Large intestine (tissue), 3 donors: ENCODE measurements around the gene ARID5B. TPM values are rescaled to one million over a fixed set of nuclear protein-coding genes. Genes with fewer than 3 reads are reported as not detected.

Experiments used
- DNase-seq, 2 donors: peaks; one replicate each; pipeline versions ENCODE4 v3.0.0 to v3.0.0-alpha.2; 2013
- H3K27ac ChIP-seq: one replicate; pipeline ENCODE4 v1.5.1; 2013; ENCODE audit warnings: low read length
- H3K27me3 ChIP-seq: 2 replicates; pipeline ENCODE4 v1.6.1; 2013; ENCODE audit warnings: low read length; ENCODE audit not compliant: control insufficient read depth, insufficient read depth
- H3K36me3 ChIP-seq: 2 replicates; pipeline ENCODE4 v1.6.1; 2013; ENCODE audit warnings: low read length; ENCODE audit not compliant: control insufficient read depth, insufficient read depth
- H3K4me1 ChIP-seq: one replicate; pipeline ENCODE4 v1.6.1; 2013; ENCODE audit warnings: low read length; ENCODE audit not compliant: control insufficient read depth, insufficient read depth
- H3K4me3 ChIP-seq: one replicate; pipeline ENCODE4 v1.5.1; 2013; ENCODE audit warnings: low read length
- H3K9me3 ChIP-seq: one replicate; pipeline ENCODE4 v1.6.1; 2013; ENCODE audit warnings: mild to moderate bottlenecking, low read depth, low read length, moderate library complexity; ENCODE audit not compliant: control insufficient read depth
- WGBS: methylation state at CpG from one replicate; pipeline ENCODE4 v1.1.5; 2013; ENCODE audit warnings: low lambda C conversion rate; ENCODE audit not compliant: insufficient coverage; 5-methylcytosine and 5-hydroxymethylcytosine counted together
- polyA plus RNA-seq: library from polyadenylated mRNA; unstranded; fragments of 120-200 nt; gene quantifications from one replicate; pipeline ENCODE4 v1.2.1, GENCODE V29; 2013

Gene ARID5B
- polyA plus RNA-seq, 1 donor, result 19.9 TPM

DNA sequence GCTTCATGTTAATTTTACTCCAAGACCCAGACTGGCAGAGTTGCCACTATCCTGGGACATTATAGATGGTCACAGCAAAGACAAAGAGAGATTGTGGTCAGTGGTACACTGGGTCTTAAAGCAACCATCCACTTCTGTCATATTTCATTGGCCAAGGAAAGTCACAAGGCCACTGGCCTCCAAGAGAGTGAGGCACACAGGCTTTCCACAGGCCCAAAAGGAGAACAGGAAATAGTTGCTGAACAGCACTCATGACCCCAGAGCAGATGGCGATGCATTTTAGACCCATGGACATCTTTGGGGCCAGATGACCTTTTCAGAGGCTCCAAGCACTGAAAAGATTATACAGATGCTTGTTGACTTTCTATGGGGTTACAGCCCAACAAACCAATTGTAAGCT, 97.4 kb downstream of the ARID5B start:
- H3K27ac ChIP-seq, result no peak overlapping the region
- H3K4me1 ChIP-seq, result peaks cover 22% of the 10 kb centered on the region
- peaks cover 22% of the 10 kb centered on the region for H3K36me3 ChIP-seq
- no peaks in the 10 kb centered on the region for H3K9me3 ChIP-seq
- no peaks in the 10 kb centered on the region for H3K27me3 ChIP-seq
- no peak overlapping the region for H3K4me3 ChIP-seq
- DNase-seq, result no peak
- WGBS, result no CpG with 5 or more reads among the region's 1 CpG

DNA sequence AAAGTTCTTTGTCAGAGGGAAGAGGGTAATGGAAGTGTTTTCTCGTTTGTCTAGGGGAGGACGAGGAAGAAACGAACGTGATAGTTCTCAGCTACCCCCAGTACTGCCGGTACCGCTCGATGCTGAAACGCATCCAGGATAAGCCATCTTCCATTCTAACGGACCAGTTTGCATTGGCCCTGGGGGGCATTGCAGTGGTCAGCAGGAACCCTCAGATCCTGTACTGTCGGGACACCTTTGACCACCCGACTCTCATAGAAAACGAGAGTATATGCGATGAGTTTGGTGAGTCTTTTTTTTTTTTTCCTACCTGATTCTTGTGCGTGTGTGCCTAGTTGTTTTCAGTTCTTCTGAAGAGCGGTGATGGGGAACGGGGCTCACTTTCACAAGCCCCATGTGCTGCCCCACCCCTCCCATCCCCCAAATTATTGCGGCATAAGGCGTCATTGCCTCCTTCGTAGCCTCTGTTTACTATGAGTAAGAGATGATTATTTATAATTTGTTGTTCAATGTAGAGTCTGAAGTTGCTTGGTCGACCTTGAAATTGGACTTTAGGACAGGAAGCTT, 98.6 kb downstream of the ARID5B start:
- Histone ChIP-seq H3K27me3 (no peaks in the 10 kb centered on the region), H3K4me3 (no peak overlapping the region), H3K27ac (no peak overlapping the region), H3K9me3 (no peaks in the 10 kb centered on the region), H3K36me3 (peaks cover 22% of the 10 kb centered on the region), H3K4me1 (peaks cover 14% of the 10 kb centered on the region)
- 100% methylated on average over 2 of the region's 20 CpGs for WGBS
- DNase-seq, result no peak

DNA sequence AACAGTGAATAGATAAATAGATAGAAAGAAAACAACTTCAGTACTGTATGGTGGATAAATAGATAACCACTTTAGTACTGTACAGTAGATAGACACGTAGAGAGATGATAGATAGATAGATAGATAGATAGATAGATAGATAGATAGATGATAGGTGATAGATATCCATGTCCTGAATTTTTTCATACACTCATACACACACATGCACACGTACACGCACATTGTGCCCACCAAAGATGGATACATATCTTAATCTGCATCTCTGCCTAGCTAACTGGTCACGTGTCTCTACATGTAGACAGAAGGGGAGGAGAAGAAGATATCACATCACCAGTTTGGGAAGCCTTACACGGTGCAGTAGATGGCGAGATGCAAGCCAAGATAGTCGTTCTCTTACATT, 99.2 kb downstream of the ARID5B start:
- no peaks in the 10 kb centered on the region for H3K9me3 ChIP-seq
- H3K36me3 ChIP-seq, result peaks cover 22% of the 10 kb centered on the region
- no peaks in the 10 kb centered on the region for H3K27me3 ChIP-seq
- DNase-seq, result no peak
- WGBS, result 83% methylated on average over 1 of the region's 7 CpGs
- no peak overlapping the region for H3K27ac ChIP-seq
- peaks cover 9% of the 10 kb centered on the region for H3K4me1 ChIP-seq
- H3K4me3 ChIP-seq, result no peak overlapping the region

DNA sequence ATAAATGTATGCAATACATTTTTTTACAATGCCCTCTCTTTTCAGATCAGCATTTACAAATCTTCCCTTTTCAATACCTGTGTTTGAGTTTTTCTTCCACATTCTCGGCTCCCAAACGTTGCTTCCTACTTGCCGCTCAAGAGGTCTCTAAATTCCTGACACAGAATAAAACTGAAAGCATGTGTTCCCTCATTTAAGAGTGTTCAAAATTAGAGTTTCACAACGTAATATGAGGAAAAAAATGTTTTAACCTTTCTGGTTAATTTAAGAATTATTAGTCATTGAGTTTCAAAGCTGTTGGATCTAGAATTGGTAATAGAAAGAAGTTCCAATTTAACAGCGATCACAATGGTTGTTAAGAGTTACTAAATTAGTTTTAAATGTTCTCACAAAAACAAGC, 100.4 kb downstream of the ARID5B start:
- peaks cover 22% of the 10 kb centered on the region for H3K36me3 ChIP-seq
- 90% methylated on average over 3 of the region's 5 CpGs for WGBS
- H3K27ac ChIP-seq, result no peak overlapping the region

DNA sequence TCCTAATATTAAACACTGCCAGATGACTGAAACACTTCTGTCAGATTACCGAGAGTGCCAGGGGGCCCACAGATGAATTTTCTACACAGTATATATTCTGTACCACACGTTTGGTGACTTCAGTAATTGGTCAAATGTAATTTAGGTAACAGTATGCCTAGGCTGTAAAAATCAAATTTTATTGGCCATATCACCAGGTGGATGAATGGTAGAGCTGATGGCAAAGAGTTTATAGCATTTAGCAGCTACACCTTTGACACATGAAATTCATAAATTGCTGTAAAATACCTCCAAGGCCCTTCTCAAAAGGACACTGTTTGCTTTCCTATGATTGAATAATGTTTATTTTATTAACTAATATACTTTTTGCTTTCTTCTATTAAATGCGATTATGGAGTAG, 101.3 kb downstream of the ARID5B start:
- WGBS, result no CpG with 5 or more reads among the region's 3 CpGs
- DNase-seq, result no peak
- Histone ChIP-seq H3K4me1 (peaks cover 13% of the 10 kb centered on the region), H3K36me3 (peaks cover 22% of the 10 kb centered on the region), H3K9me3 (no peaks in the 10 kb centered on the region), H3K27ac (no peak overlapping the region), H3K27me3 (no peaks in the 10 kb centered on the region), H3K4me3 (no peak overlapping the region)

More for the DNA sequence above, 100.4 kb downstream of the ARID5B start:
- no peaks in the 10 kb centered on the region for H3K9me3 ChIP-seq
- no peaks in the 10 kb centered on the region for H3K27me3 ChIP-seq
- DNase-seq, result no peak
- no peak overlapping the region for H3K4me3 ChIP-seq
- peaks cover 7% of the 10 kb centered on the region for H3K4me1 ChIP-seq

DNA sequence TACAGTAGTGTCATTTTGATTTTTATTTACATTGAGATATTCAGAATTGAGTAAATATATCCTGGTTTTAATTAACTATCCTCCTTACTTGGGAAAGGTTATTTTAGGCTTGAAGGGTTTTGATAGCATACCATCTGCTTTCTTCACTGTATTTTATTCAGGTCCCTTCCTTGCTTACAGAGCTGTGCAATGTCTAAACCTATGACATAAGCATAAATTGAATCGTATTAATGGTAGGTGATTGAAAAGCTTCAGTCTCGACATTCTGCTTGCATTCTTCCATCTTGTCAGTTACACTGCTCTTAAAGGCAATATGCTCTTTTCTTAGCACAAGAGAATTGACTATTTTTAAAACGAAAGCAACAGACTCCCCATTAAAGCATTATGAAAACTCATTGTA, 102.5 kb downstream of the ARID5B start:
- Histone ChIP-seq H3K4me3 (no peak overlapping the region), H3K9me3 (no peaks in the 10 kb centered on the region), H3K27me3 (no peaks in the 10 kb centered on the region), H3K4me1 (peaks cover 17% of the 10 kb centered on the region), H3K36me3 (peaks cover 21% of the 10 kb centered on the region), H3K27ac (no peak overlapping the region)
- DNase-seq, result no peak
- WGBS, result 100% methylated on average over 2 of the region's 3 CpGs

DNA sequence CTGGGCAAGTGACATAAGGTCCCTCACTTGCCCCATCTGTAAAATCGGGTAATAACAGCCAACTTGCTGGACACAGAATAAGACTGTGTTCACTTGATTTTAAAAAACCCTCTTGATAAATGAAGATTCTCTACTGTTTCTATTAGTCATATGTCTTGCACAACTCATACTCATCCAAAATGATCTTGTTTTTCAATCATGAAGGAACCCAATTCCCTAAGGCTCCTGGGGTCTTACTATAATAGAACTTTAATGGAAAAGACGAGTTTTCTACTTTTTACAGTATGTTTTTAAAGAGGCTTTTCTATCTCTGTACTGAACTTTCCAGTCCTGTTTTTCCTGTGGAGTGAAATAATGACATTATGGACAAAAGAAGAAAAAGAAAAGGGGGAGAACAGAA, 103.8 kb downstream of the ARID5B start:
- Histone ChIP-seq H3K4me3 (no peak overlapping the region), H3K9me3 (no peaks in the 10 kb centered on the region), H3K27ac (no peak overlapping the region), H3K4me1 (peaks cover 17% of the 10 kb centered on the region), H3K36me3 (peaks cover 9% of the 10 kb centered on the region), H3K27me3 (no peaks in the 10 kb centered on the region)
- WGBS, result 100% methylated on average over 1 of the region's 2 CpGs
- no peak for DNase-seq

DNA sequence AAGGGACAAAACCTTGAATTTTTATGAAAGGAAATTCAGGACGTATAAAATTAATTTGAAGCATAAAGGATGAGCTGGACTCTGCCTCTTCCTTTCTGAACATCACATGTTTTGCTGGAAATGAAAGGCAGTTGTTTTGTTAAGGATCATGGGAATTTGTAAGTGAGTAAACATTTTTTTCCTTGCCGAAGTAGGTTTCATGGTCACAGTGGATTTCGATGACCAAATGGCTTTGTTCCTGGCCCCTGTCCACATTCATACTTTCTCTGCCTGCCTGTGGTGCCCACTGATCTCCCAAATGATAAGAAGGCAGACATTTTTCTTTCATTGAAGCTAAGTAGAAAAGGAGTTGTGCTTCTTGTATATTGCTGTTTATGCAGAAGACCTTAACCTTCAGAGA, 104.2 kb downstream of the ARID5B start:
- Histone ChIP-seq H3K9me3 (no peaks in the 10 kb centered on the region), H3K27ac (no peak overlapping the region), H3K27me3 (no peaks in the 10 kb centered on the region), H3K4me3 (no peak overlapping the region), H3K36me3 (peaks cover 8% of the 10 kb centered on the region), H3K4me1 (peaks cover 17% of the 10 kb centered on the region)
- no peak for DNase-seq
- WGBS, result 100% methylated on average over 1 of the region's 3 CpGs

DNA sequence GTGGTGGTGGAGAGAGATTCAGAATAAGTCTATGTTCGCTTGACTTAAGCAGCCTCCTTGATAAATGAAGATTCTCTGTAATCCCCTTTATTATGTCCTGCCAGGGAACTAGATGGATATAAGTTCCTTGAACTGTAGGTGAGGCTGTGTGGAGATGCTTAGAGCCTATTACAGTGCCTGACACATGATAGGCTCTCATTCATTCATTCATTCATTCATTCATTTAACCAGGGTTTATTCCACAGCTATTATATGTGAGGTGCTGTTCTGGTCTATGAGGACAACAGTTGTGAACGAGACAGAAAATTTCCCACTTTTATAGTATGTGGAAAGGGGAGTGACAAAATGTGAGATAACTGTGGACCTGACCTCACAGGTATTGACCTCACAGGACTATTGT, 105.6 kb downstream of the ARID5B start:
- no peaks in the 10 kb centered on the region for H3K27me3 ChIP-seq
- no peaks in the 10 kb centered on the region for H3K9me3 ChIP-seq
- H3K4me3 ChIP-seq, result no peak overlapping the region
- WGBS, result no CpG with 5 or more reads among the region's 2 CpGs
- no peak for DNase-seq
- H3K4me1 ChIP-seq, result peaks cover 22% of the 10 kb centered on the region
- no peak overlapping the region for H3K27ac ChIP-seq
- peaks cover 4% of the 10 kb centered on the region for H3K36me3 ChIP-seq

DNA sequence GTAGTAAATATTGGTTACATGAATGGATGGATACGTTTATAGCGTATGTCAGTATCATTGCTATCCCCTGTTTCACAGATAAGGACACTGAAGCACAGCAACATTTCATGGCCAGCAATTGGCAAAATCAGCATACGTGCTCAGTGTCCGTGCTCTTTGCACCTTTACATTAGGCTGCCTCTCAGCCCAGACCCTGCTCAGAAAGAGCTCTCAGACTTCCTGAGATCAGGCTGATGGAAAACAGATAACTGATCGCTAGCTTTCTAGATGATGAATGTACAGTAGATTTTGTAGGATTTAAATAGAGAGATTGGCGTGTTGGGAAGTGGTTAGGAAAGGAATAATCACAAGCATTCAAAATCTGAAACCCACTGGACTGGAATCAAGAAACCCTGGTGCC, 106.7 kb downstream of the ARID5B start:
- H3K27me3 ChIP-seq, result no peaks in the 10 kb centered on the region
- no peaks in the 10 kb centered on the region for H3K9me3 ChIP-seq
- 25% methylated on average over 1 of the region's 6 CpGs for WGBS
- H3K36me3 ChIP-seq, result peaks cover 4% of the 10 kb centered on the region
- no peak for DNase-seq
- H3K27ac ChIP-seq, result no peak overlapping the region
- H3K4me1 ChIP-seq, result peaks cover 15% of the 10 kb centered on the region
- no peak overlapping the region for H3K4me3 ChIP-seq

DNA sequence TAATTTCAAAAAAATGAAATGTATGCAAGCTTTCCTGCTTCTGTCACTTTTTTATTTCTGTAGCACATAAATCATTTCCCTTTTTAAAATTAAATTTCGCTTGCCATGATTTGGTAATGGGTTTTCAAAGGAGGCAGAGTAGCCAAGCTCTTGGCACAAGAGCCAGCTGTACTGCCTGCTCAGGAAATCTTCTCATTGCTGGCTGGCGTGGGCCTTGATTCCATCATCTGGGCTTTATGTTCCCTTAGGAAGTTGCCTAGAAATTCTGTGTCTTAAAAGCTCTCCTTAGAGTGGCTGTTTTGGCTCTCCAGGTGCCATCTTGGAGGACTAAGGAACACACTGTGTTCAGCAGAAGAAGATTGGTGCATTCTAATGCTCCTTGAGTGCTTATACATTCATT, 107.4 kb downstream of the ARID5B start:
- no peak for DNase-seq
- Histone ChIP-seq H3K9me3 (no peaks in the 10 kb centered on the region), H3K4me1 (peaks cover 14% of the 10 kb centered on the region), H3K36me3 (peaks cover 7% of the 10 kb centered on the region), H3K27me3 (no peaks in the 10 kb centered on the region), H3K4me3 (no peak overlapping the region), H3K27ac (no peak overlapping the region)
- WGBS, result 100% methylated on average over 1 of the region's 2 CpGs
